Liver (tissue), 9 donors: ENCODE measurements around the gene GAS2L3. TPM values are rescaled to one million over a fixed set of nuclear protein-coding genes. Genes with fewer than 3 reads are reported as not detected.
"Not testable (repeated sequence)": the region's sequence is repeated elsewhere in the genome, so short reads cannot be mapped to it uniquely, and the experiment has no call there.

ENCODE experiments used
- DNase-seq: peaks from one replicate; pipeline ENCODE4 v3.0.0-alpha.2; 2017; ENCODE audit warnings: low spot score
- H3K27ac ChIP-seq, 2 donors: one replicate each; pipeline ENCODE4 v1.7.0; 2013; ENCODE audit warnings: inconsistent platforms in 2 of 2, low read length in 2 of 2, control low read depth in 1 of 2, low read depth in 1 of 2, mild to moderate bottlenecking in 1 of 2
- H3K27me3 ChIP-seq, 4 donors: one replicate each; pipeline versions ENCODE4 v1.6.1 to v1.7.0; 2013; ENCODE audit warnings: low read length in 3 of 4, inconsistent platforms in 1 of 4, mild to moderate bottlenecking in 1 of 4, moderate library complexity in 1 of 4; ENCODE audit not compliant: control insufficient read depth in 4 of 4, insufficient read depth in 4 of 4
- H3K36me3 ChIP-seq, 4 donors: one replicate each; pipeline versions ENCODE4 v1.6.1 to v1.7.0; 2013; ENCODE audit warnings: low read length in 3 of 4, mild to moderate bottlenecking in 3 of 4, low read depth in 1 of 4, moderate library complexity in 1 of 4; ENCODE audit not compliant: control insufficient read depth in 4 of 4, insufficient read depth in 3 of 4
- H3K4me1 ChIP-seq, 4 donors: one replicate each; pipeline versions ENCODE4 v1.6.1 to v1.7.0; 2013; ENCODE audit warnings: low read length in 3 of 4, mild to moderate bottlenecking in 3 of 4, moderate library complexity in 1 of 4; ENCODE audit not compliant: control insufficient read depth in 4 of 4, insufficient read depth in 4 of 4
- H3K4me3 ChIP-seq, 3 donors: one replicate each; pipeline versions ENCODE4 v1.6.1 to v1.7.0; 2013; ENCODE audit warnings: low read length in 3 of 3, control low read depth in 1 of 3, low read depth in 1 of 3, mild to moderate bottlenecking in 1 of 3
- H3K9ac ChIP-seq, 2 donors: one replicate each; pipeline ENCODE4 v1.7.0; 2013; ENCODE audit warnings: low read length in 2 of 2, mild to moderate bottlenecking in 2 of 2, moderate library complexity in 2 of 2, control low read depth in 1 of 2, low read depth in 1 of 2
- H3K9me3 ChIP-seq, 4 donors: one replicate each; pipeline versions ENCODE4 v1.6.1 to v1.7.0; 2013; ENCODE audit warnings: low read length in 3 of 4; ENCODE audit not compliant: control insufficient read depth in 4 of 4
- FOXA1 ChIP-seq: IDR thresholded peaks from 2 replicates; pipeline ENCODE4 v1.6.1; 2016; ENCODE audit warnings: antibody characterized with exemption
- FOXA2 ChIP-seq: IDR thresholded peaks from 2 replicates; pipeline ENCODE4 v1.6.1; 2016; ENCODE audit warnings: antibody characterized with exemption
- HNF4A ChIP-seq, 2 donors: conservative IDR thresholded peaks; 2 replicates each; pipeline ENCODE4 v1.6.1; 2016; ENCODE audit warnings: antibody characterized with exemption in 2 of 2, mild to moderate bottlenecking in 2 of 2
- NR2F2 ChIP-seq: IDR thresholded peaks from 2 replicates; pipeline ENCODE4 v1.6.1; 2016; ENCODE audit warnings: antibody characterized with exemption
- RAD21 ChIP-seq, 2 donors: IDR thresholded peaks; 2 replicates each; pipeline ENCODE4 v1.6.1; 2016; ENCODE audit warnings: antibody characterized with exemption in 2 of 2, mild to moderate bottlenecking in 2 of 2
- RXRA ChIP-seq, 2 donors: IDR thresholded peaks; 2 replicates each; pipeline ENCODE4 v1.6.1; 2017 to 2018; ENCODE audit warnings: antibody characterized with exemption in 2 of 2, mild to moderate bottlenecking in 1 of 2
- TAF1 ChIP-seq: conservative IDR thresholded peaks from 2 replicates; pipeline ENCODE4 v1.6.1; 2016; ENCODE audit warnings: antibody characterized with exemption, mild to moderate bottlenecking
- WGBS: extraction: QIAGEN DNeasy Blood & Tissue Kit; methylation state at CpG from one replicate; pipeline ENCODE4 v1.1.7; 2013; 5-methylcytosine and 5-hydroxymethylcytosine counted together
- polyA plus RNA-seq, 2 donors: library from polyadenylated mRNA; stranded (reverse) in 1 of 2; unstranded in 1 of 2; fragments of 200-250 nt in 1 of 2; fragments of >200 nt in 1 of 2; fragmentation: Nextera tagmentation in 1 of 2; extraction: Ambion mirVana in 1 of 2; gene quantifications; one replicate each; pipeline versions ENCODE4 v1.2.1 to v1.2.3, GENCODE V29; 2013 to 2015
- total RNA-seq, 2 donors: library from RNA; depleted of rRNA; stranded (reverse); fragments of >200 nt; gene quantifications; one replicate each; pipeline ENCODE4 v1.2.3, GENCODE V29; 2014
- TF ChIP-seq, protein P1 (sequence below): fragments of 150-350 bp; IDR thresholded peaks from 2 replicates; pipeline ENCODE4 v1.5.1; 2017; ENCODE audit warnings: improper control_type of control experiment, low read depth, low read length; ENCODE audit not compliant: missing input control
- TF ChIP-seq, protein P2 (sequence below): IDR thresholded peaks from 2 replicates; pipeline ENCODE4 v1.6.1; 2016; ENCODE audit warnings: antibody characterized with exemption, mild to moderate bottlenecking
- TF ChIP-seq, protein P3 (sequence below): IDR thresholded peaks from 2 replicates; pipeline ENCODE4 v1.6.1; 2016; ENCODE audit warnings: antibody characterized with exemption
- donor health status: healthy.
- donor health status: healthy.
- donor health status: healthy.
- donor health status: healthy.
- donor health status: healthy.

GAS2L3 gene
- total and polyA plus RNA-seq, 4 donors = 0.76 to 17.6 (median 2.4) TPM

DNA sequence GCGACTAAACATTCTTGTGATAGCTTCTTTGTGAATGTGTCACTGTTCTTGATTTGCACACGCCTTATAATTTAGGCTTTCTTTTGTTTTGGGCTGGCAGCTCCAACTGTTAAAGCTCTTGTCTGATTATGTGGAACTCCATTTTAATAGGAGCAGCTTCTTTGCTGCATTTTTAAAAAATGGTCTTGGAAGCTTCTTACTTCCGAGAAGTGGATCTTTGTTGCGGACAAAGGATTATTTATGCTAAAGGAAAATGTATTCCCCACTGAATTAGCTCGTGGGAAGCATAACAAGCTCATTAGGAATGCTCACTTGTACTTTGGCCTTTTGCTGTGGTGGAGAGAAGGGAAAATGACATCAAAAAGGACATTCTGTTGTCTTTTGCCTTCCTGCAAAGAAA, 20.0 kb downstream of the GAS2L3 start:
- Histone ChIP-seq H3K9me3 (peaks cover 0 to 1% (median 0%) of the 10 kb centered on the region in 4 donors), H3K27ac (no peak overlapping the region), H3K4me3 (no peak overlapping the region), H3K36me3 (no peaks in the 10 kb centered on the region), H3K4me1 (no peaks in the 10 kb centered on the region), H3K9ac (no peak overlapping the region), H3K27me3 (no peaks in the 10 kb centered on the region)
- no peak for DNase-seq
- WGBS = 65% methylated on average over 5 of the region's 5 CpGs
- no peak for TF ChIP-seq NR2F2
- TF ChIP-seq, protein P1, sequence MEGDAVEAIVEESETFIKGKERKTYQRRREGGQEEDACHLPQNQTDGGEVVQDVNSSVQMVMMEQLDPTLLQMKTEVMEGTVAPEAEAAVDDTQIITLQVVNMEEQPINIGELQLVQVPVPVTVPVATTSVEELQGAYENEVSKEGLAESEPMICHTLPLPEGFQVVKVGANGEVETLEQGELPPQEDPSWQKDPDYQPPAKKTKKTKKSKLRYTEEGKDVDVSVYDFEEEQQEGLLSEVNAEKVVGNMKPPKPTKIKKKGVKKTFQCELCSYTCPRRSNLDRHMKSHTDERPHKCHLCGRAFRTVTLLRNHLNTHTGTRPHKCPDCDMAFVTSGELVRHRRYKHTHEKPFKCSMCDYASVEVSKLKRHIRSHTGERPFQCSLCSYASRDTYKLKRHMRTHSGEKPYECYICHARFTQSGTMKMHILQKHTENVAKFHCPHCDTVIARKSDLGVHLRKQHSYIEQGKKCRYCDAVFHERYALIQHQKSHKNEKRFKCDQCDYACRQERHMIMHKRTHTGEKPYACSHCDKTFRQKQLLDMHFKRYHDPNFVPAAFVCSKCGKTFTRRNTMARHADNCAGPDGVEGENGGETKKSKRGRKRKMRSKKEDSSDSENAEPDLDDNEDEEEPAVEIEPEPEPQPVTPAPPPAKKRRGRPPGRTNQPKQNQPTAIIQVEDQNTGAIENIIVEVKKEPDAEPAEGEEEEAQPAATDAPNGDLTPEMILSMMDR = no peak
- peak; percentile 12 to 35 for TF ChIP-seq HNF4A (conservative IDR thresholded peaks at IDR 0.05)
- TF ChIP-seq TAF1 = no peak
- no peak for TF ChIP-seq FOXA2

DNA sequence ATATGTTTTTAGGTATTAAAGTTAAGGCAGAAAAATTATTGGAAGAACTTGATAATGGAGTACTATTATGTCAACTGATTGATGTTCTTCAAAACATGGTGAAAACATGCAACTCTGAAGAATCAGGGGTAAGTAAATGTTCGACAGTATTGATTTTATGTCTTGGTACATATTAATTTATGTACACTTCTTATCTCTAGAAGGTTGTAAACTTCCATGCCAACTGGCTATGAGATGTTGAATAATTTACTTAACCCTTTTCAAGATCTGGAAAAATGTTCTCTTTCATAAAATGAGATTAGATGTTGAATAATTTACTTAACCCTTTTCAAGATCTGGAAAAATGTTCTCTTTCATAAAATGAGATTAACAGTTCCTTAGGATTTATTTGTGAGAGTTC, 28.1 kb downstream of the GAS2L3 start:
- H3K9me3 ChIP-seq = no peaks in the 10 kb centered on the region
- H3K4me1 ChIP-seq = no peaks in the 10 kb centered on the region
- H3K9ac ChIP-seq = no peak overlapping the region
- no peak overlapping the region for H3K27ac ChIP-seq
- DNase-seq = no peak
- no peak overlapping the region for H3K4me3 ChIP-seq
- 31% methylated on average over 1 of the region's 1 CpG for WGBS
- H3K36me3 ChIP-seq = no peaks in the 10 kb centered on the region
- H3K27me3 ChIP-seq = no peaks in the 10 kb centered on the region
- TF ChIP-seq HNF4A (conservative IDR thresholded peaks at IDR 0.05) (no peak), RAD21 (IDR thresholded peaks at IDR 0.05) (no peak), FOXA1 (no peak), RXRA (IDR thresholded peaks at IDR 0.05) (no peak), NR2F2 (no peak)
- TF ChIP-seq, protein P2, sequence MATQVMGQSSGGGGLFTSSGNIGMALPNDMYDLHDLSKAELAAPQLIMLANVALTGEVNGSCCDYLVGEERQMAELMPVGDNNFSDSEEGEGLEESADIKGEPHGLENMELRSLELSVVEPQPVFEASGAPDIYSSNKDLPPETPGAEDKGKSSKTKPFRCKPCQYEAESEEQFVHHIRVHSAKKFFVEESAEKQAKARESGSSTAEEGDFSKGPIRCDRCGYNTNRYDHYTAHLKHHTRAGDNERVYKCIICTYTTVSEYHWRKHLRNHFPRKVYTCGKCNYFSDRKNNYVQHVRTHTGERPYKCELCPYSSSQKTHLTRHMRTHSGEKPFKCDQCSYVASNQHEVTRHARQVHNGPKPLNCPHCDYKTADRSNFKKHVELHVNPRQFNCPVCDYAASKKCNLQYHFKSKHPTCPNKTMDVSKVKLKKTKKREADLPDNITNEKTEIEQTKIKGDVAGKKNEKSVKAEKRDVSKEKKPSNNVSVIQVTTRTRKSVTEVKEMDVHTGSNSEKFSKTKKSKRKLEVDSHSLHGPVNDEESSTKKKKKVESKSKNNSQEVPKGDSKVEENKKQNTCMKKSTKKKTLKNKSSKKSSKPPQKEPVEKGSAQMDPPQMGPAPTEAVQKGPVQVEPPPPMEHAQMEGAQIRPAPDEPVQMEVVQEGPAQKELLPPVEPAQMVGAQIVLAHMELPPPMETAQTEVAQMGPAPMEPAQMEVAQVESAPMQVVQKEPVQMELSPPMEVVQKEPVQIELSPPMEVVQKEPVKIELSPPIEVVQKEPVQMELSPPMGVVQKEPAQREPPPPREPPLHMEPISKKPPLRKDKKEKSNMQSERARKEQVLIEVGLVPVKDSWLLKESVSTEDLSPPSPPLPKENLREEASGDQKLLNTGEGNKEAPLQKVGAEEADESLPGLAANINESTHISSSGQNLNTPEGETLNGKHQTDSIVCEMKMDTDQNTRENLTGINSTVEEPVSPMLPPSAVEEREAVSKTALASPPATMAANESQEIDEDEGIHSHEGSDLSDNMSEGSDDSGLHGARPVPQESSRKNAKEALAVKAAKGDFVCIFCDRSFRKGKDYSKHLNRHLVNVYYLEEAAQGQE = no peak
- TF ChIP-seq, protein P1 = no peak
- TF ChIP-seq, protein P3, sequence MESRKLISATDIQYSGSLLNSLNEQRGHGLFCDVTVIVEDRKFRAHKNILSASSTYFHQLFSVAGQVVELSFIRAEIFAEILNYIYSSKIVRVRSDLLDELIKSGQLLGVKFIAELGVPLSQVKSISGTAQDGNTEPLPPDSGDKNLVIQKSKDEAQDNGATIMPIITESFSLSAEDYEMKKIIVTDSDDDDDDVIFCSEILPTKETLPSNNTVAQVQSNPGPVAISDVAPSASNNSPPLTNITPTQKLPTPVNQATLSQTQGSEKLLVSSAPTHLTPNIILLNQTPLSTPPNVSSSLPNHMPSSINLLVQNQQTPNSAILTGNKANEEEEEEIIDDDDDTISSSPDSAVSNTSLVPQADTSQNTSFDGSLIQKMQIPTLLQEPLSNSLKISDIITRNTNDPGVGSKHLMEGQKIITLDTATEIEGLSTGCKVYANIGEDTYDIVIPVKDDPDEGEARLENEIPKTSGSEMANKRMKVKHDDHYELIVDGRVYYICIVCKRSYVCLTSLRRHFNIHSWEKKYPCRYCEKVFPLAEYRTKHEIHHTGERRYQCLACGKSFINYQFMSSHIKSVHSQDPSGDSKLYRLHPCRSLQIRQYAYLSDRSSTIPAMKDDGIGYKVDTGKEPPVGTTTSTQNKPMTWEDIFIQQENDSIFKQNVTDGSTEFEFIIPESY = no peak

DNA sequence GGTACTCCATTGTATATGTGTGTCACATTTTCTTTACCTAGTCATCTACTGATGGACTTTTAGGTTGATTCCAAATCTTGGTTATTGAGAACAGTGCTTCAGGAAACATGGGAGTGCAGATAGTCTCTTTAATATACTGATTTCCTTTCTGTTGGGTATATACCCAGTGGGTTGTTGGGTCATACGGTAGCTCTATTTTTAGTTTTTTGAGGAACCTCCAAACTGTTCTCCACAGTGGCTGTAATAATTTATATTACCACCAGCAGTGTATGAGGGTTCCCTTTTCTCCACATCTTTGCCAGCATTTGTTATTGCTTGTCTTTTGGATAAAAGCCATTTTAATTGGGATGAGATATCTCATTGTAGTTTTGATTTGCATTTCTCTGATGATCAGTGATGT, 29.5 kb downstream of the GAS2L3 start:
- H3K27ac ChIP-seq, DNase-seq, H3K27me3 ChIP-seq, H3K9me3 ChIP-seq, H3K36me3 ChIP-seq, H3K4me3 ChIP-seq, H3K9ac ChIP-seq, H3K4me1 ChIP-seq: not testable (repeated sequence)
- WGBS = 84% methylated on average over 1 of the region's 1 CpG
